ENCODE data around the gene SERGEF.

DNA sequence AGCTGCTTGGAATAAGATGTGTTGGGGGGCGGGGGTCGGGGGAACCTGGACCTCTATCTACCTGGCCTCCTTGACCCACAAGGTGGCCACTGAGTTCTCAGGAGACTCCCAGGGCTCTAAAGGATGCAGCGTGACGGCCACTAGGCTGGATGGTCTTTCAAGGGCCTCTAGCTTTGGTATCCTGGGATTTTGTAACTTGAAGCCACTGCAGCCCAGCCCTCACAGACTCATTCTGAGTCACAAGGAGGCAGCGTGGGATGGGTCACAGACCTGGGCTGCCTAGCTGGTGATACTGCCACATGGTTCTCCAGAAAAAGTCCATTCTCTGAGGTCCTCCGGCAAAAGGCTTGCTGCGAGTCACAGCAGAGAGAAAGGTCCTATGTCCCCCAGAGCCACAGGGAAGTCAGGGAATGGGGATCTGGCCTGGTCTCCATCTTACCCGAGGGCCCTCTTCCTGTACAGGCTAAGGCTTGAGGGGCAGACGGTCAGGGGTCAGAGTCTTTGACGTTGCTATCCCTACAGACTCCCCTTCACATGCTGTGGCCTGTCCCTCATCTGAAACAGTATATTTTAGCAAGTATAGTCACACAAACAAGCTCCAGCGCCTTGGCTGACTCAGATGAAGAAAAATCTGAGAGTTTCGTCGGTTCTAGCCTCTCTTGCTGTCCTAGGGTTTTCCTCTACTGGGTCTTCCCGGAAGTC is 225.9 kb downstream of the SERGEF start:
- TF ChIP-seq, protein P1, sequence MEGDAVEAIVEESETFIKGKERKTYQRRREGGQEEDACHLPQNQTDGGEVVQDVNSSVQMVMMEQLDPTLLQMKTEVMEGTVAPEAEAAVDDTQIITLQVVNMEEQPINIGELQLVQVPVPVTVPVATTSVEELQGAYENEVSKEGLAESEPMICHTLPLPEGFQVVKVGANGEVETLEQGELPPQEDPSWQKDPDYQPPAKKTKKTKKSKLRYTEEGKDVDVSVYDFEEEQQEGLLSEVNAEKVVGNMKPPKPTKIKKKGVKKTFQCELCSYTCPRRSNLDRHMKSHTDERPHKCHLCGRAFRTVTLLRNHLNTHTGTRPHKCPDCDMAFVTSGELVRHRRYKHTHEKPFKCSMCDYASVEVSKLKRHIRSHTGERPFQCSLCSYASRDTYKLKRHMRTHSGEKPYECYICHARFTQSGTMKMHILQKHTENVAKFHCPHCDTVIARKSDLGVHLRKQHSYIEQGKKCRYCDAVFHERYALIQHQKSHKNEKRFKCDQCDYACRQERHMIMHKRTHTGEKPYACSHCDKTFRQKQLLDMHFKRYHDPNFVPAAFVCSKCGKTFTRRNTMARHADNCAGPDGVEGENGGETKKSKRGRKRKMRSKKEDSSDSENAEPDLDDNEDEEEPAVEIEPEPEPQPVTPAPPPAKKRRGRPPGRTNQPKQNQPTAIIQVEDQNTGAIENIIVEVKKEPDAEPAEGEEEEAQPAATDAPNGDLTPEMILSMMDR (conservative IDR thresholded peaks at IDR 0.05) = no peak
- no peak for TF ChIP-seq ZFX (IDR thresholded peaks at IDR 0.05)
